Neural cell (in vitro differentiated cells): ENCODE data around the gene GNG7.

Source experiments
- CTCF ChIP-seq: fragments of 450-650 bp; IDR thresholded peaks from 2 replicates; pipeline ENCODE4 v1.5.1; 2014; ENCODE audit warnings: antibody characterized with exemption, mild to moderate bottlenecking, moderate library complexity; ENCODE audit not compliant: poor library complexity, severe bottlenecking
- POLR2AphosphoS5 ChIP-seq: IDR thresholded peaks from 2 replicates; pipeline ENCODE4 v1.6.1; 2012

GRCh38 chr19:2477141-2477710 is 225.3 kb downstream of the GNG7 start:
- TF ChIP-seq CTCF = no peak
- no peak for TF ChIP-seq POLR2AphosphoS5
